ENCODE measurements around the gene CELF1.
"Not testable (repeated sequence)": the region's sequence is repeated elsewhere in the genome, so short reads cannot be mapped to it uniquely, and the experiment has no call there.

DNA sequence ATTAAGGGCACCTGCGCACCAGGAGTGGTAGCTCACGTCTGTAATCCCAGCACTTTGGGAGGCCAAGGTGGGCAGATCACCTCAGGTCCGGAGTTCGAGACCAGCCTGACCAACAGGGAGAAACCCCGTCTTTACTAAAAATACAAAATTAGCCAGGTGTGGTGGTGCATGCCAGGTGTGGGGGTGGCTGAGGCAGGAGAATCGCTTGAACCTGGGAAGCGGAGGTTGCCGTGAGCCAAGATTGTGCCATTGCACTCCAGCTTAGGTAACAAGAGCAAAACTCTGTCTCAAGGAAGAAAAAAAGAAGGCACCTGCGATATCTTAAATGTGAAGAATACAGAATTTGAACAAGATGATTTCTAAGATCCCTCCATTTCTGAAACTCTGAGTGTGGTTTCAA is 26.9 kb downstream of the CELF1 start:
- TF ChIP-seq, protein P1, sequence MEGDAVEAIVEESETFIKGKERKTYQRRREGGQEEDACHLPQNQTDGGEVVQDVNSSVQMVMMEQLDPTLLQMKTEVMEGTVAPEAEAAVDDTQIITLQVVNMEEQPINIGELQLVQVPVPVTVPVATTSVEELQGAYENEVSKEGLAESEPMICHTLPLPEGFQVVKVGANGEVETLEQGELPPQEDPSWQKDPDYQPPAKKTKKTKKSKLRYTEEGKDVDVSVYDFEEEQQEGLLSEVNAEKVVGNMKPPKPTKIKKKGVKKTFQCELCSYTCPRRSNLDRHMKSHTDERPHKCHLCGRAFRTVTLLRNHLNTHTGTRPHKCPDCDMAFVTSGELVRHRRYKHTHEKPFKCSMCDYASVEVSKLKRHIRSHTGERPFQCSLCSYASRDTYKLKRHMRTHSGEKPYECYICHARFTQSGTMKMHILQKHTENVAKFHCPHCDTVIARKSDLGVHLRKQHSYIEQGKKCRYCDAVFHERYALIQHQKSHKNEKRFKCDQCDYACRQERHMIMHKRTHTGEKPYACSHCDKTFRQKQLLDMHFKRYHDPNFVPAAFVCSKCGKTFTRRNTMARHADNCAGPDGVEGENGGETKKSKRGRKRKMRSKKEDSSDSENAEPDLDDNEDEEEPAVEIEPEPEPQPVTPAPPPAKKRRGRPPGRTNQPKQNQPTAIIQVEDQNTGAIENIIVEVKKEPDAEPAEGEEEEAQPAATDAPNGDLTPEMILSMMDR (IDR thresholded peaks at IDR 0.05), result not testable (repeated sequence)
- not testable (repeated sequence) for TF ChIP-seq POLR2A (IDR thresholded peaks at IDR 0.05)

Data from uterus (tissue), 2 donors.